ENCODE results near the gene FXYD4. TPM values are rescaled to one million over a fixed set of nuclear protein-coding genes. Genes with fewer than 3 reads are reported as not detected.

The FXYD4 gene
- total and polyA plus RNA-seq, 11 donors = 0.14 TPM; not detected in 10

DNA sequence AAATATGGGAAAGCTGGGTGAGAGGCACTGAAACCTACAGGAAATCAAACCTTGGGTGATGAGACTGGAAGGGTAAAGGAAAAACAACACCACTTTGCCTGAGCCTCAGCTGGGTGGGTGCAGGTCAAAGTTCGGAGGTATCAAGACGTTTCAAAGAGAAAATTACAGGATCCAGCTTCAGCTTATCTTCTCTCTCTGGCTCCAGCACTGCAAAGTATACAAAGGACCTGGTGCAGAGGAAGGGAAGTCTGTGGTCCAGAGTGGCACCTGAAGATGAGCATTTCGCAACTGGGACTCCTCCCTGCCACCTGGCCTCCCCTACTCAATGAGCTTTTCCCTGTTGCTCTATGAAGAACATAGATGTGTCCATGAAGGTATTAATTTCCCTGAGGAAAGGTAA is 6.4 kb upstream of the FXYD4 start:
- Histone ChIP-seq H3K36me3 (no peaks in the 10 kb centered on the region), H3K9me3 (no peaks in the 10 kb centered on the region), H3K27me3 (no peaks in the 10 kb centered on the region), H3K4me1 (peaks cover 0 to 16% (median 6%) of the 10 kb centered on the region in 12 donors), H3K4me3 (no peak overlapping the region), H3K27ac (no peak overlapping the region)
- ATAC-seq (no peak), DNase-seq (no peak)
- intact Hi-C loops (cut with DNase I) = no loop called here
- 73 to 81% (median 75%) methylated on average over 3 of the region's 3 CpGs for WGBS, 4 donors
- TF ChIP-seq, protein P1, sequence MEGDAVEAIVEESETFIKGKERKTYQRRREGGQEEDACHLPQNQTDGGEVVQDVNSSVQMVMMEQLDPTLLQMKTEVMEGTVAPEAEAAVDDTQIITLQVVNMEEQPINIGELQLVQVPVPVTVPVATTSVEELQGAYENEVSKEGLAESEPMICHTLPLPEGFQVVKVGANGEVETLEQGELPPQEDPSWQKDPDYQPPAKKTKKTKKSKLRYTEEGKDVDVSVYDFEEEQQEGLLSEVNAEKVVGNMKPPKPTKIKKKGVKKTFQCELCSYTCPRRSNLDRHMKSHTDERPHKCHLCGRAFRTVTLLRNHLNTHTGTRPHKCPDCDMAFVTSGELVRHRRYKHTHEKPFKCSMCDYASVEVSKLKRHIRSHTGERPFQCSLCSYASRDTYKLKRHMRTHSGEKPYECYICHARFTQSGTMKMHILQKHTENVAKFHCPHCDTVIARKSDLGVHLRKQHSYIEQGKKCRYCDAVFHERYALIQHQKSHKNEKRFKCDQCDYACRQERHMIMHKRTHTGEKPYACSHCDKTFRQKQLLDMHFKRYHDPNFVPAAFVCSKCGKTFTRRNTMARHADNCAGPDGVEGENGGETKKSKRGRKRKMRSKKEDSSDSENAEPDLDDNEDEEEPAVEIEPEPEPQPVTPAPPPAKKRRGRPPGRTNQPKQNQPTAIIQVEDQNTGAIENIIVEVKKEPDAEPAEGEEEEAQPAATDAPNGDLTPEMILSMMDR (IDR thresholded peaks at IDR 0.05) = no peak
- TF ChIP-seq POLR2A (IDR thresholded peaks at IDR 0.05) = no peak

DNA sequence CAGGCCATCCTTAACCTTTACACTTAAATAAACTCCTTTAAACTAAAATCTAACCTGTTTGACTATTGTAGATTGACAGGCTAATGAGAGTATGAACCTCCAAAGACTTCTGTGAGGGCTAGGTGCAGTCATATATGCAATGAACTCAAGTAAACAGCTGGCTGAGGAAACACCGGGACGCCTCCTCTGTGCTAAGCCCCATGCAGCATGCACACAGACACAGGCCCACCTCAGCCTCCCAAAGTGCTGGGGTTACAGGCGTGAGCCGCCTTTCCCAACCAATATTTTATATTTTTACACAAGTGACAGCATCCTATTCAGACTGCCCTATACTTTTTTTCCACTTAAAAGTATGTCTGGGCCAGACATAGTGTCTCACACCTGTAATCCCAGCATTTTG is 1.5 kb upstream of the FXYD4 start:
- TF ChIP-seq, protein P1 (IDR thresholded peaks at IDR 0.05) = no peak
- no peak for TF ChIP-seq POLR2A (IDR thresholded peaks at IDR 0.05)
- Histone ChIP-seq H3K4me3 (no peak overlapping the region), H3K27ac (no peak overlapping the region), H3K9me3 (no peaks in the 10 kb centered on the region), H3K36me3 (no peaks in the 10 kb centered on the region), H3K4me1 (peaks cover 0 to 12% (median 0%) of the 10 kb centered on the region in 12 donors), H3K27me3 (no peaks in the 10 kb centered on the region)
- DNase-seq (no peak), ATAC-seq (no peak)
- intact Hi-C loops (cut with DNase I) = no loop called here
- 85 to 95% (median 91%) methylated on average over 4 of the region's 4 CpGs for WGBS, 4 donors

DNA sequence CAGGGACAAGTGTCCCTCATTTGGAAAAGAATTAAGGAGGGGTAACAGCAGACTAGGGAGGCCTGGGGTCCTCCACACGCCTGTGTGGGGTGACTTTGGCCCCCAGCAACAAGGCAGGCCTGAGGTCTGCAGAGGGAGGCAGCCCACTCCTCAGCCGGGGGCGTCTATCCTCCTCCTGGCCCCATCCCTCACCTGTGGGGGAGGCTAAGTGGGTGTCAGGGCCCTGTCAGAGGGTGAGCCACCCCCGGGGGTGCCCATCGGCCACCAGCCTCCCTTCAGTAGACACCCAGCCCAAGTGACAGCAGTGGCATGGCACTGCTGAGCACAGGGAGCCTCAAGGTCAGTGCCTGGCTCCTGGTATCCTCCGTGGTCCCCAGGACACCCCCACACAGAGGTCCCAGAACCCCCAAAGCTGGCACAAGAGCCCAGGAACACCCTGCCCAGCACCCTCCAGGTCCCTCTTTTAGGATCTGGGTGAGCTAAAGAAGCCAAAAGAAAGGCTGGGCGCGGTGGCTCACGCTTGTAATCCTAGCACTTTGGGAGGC is 693 bp upstream of the FXYD4 start:
- no peaks in the 10 kb centered on the region for H3K36me3 ChIP-seq
- intact Hi-C loops (cut with DNase I) = no loop called here
- ATAC-seq (no peak), DNase-seq (no peak)
- H3K27ac ChIP-seq = no peak overlapping the region
- H3K4me1 ChIP-seq = peaks cover 0 to 12% (median 0%) of the 10 kb centered on the region in 12 donors
- H3K4me3 ChIP-seq = no peak overlapping the region
- no peaks in the 10 kb centered on the region for H3K9me3 ChIP-seq
- WGBS, 4 donors = 87 to 91% (median 90%) methylated on average over 7 to 9 of the region's 9 CpGs
- TF ChIP-seq, protein P1 (IDR thresholded peaks at IDR 0.05) = no peak
- no peak for TF ChIP-seq POLR2A (IDR thresholded peaks at IDR 0.05)
- no peaks in the 10 kb centered on the region for H3K27me3 ChIP-seq

DNA sequence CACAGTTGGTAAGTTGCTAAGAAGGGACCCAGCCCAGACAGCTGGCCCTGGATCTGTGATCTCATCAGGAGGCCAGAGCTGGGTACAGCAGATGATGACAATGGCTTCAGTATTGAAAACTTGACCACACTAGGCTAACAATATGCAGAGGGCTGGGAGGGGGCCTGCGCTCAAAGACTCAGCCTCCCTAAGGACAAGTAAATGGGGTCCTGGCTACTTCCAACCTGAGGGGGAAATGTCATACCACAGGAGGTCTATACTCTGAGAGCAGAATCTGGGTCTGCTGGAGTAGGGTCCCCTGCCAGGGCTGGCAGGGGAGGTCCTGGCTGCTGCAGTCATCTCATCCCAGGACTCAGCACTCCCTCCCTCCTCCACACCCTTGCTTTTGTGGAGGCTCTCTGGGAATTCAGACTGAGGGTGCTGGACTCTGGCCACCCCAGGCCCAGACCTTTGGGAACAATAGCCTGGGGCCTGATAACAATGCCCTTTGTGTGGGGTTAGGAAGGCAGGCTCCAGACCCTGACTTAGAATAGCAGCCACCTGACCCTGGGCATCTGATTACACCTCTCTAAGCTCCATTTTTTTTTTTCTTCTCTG is 1.4 kb downstream of the FXYD4 start:
- ATAC-seq (peak in 2 of 4 donors; percentile 24 to 46), DNase-seq (no peak)
- Histone ChIP-seq H3K27ac (peak overlapping the region in 2 of 12 donors; percentile 24 to 34), H3K9me3 (no peaks in the 10 kb centered on the region), H3K4me3 (no peak overlapping the region), H3K36me3 (no peaks in the 10 kb centered on the region), H3K4me1 (peaks cover 0 to 12% (median 0%) of the 10 kb centered on the region in 12 donors), H3K27me3 (no peaks in the 10 kb centered on the region)
- 91 to 100% (median 98%) methylated on average over 1 of the region's 1 CpG for WGBS, 4 donors
- intact Hi-C loops (cut with DNase I) = no loop called here
- TF ChIP-seq, protein P1 (IDR thresholded peaks at IDR 0.05) = no peak
- no peak for TF ChIP-seq POLR2A (IDR thresholded peaks at IDR 0.05)
